GM18511 (cell line): Measurements from ENCODE around the gene SMARCD2.

Source experiments
- ATAC-seq: cut with Tn5 transposase; IDR thresholded peaks from one replicate; pipeline ENCODE4 v1.9.1; 2021; ENCODE audit warnings: mild to moderate bottlenecking, moderate library complexity; ENCODE audit not compliant: unreplicated experiment

Gene SMARCD2

GRCh38 chr17:63853260-63853659 is 10.8 kb upstream of the SMARCD2 start:
- ATAC-seq, result no peak

GRCh38 chr17:63850401-63850800 is 7.9 kb upstream of the SMARCD2 start:
- no peak for ATAC-seq

- ATAC-seq, result peak; percentile 96
Observed at GRCh38 chr17:63848834-63849689, 6.6 kb upstream of the SMARCD2 start.

GRCh38 chr17:63847525-63848249 is 5.2 kb upstream of the SMARCD2 start:
- ATAC-seq, result no peak

GRCh38 chr17:63845509-63845908 is 3.0 kb upstream of the SMARCD2 start:
- ATAC-seq, result no peak

- no peak for ATAC-seq
Observed at GRCh38 chr17:63843910-63844677, 1.6 kb upstream of the SMARCD2 start.

- ATAC-seq, result peak; percentile 34
Observed at GRCh38 chr17:63843387-63843888, 953 bp upstream of the SMARCD2 start.

- ATAC-seq, result peak; percentile 33
Observed at GRCh38 chr17:63842173-63842539, 329 bp downstream of the SMARCD2 start.

GRCh38 chr17:63841350-63842172 is 924 bp downstream of the SMARCD2 start:
- no peak for ATAC-seq

- no peak for ATAC-seq
Observed at GRCh38 chr17:63840591-63841349, 1.7 kb downstream of the SMARCD2 start.

- ATAC-seq, result no peak
Observed at GRCh38 chr17:63838631-63839171, 3.8 kb downstream of the SMARCD2 start.

- ATAC-seq, result no peak
Observed at GRCh38 chr17:63837962-63838600, 4.4 kb downstream of the SMARCD2 start.

- ATAC-seq, result no peak
Observed at GRCh38 chr17:63837480-63837879, 5.0 kb downstream of the SMARCD2 start.

GRCh38 chr17:63836811-63837210 is 5.7 kb downstream of the SMARCD2 start:
- ATAC-seq, result no peak

- no peak for ATAC-seq
Observed at GRCh38 chr17:63835167-63835720, 7.2 kb downstream of the SMARCD2 start.

GRCh38 chr17:63834431-63835166 is 7.9 kb downstream of the SMARCD2 start:
- ATAC-seq, result peak; percentile 69

GRCh38 chr17:63833741-63834373 is 8.6 kb downstream of the SMARCD2 start:
- ATAC-seq, result no peak
